Large intestine (tissue), 3 donors: Measurements from ENCODE around the gene HLA-DMB. TPM values are rescaled to one million over a fixed set of nuclear protein-coding genes. Genes with fewer than 3 reads are reported as not detected.

Experiments
- DNase-seq, 2 donors: peaks; one replicate each; pipeline versions ENCODE4 v3.0.0 to v3.0.0-alpha.2; 2013
- H3K27ac ChIP-seq: one replicate; pipeline ENCODE4 v1.5.1; 2013; ENCODE audit warnings: low read length
- H3K27me3 ChIP-seq: 2 replicates; pipeline ENCODE4 v1.6.1; 2013; ENCODE audit warnings: low read length; ENCODE audit not compliant: control insufficient read depth, insufficient read depth
- H3K36me3 ChIP-seq: 2 replicates; pipeline ENCODE4 v1.6.1; 2013; ENCODE audit warnings: low read length; ENCODE audit not compliant: control insufficient read depth, insufficient read depth
- H3K4me1 ChIP-seq: one replicate; pipeline ENCODE4 v1.6.1; 2013; ENCODE audit warnings: low read length; ENCODE audit not compliant: control insufficient read depth, insufficient read depth
- H3K4me3 ChIP-seq: one replicate; pipeline ENCODE4 v1.5.1; 2013; ENCODE audit warnings: low read length
- H3K9me3 ChIP-seq: one replicate; pipeline ENCODE4 v1.6.1; 2013; ENCODE audit warnings: mild to moderate bottlenecking, low read depth, low read length, moderate library complexity; ENCODE audit not compliant: control insufficient read depth
- WGBS: methylation state at CpG from one replicate; pipeline ENCODE4 v1.1.5; 2013; ENCODE audit warnings: low lambda C conversion rate; ENCODE audit not compliant: insufficient coverage; 5-methylcytosine and 5-hydroxymethylcytosine counted together
- polyA plus RNA-seq: library from polyadenylated mRNA; unstranded; fragments of 120-200 nt; gene quantifications from one replicate; pipeline ENCODE4 v1.2.1, GENCODE V29; 2013

Gene HLA-DMB
- polyA plus RNA-seq, 1 donor, result 23.9 TPM

- Histone ChIP-seq H3K27ac (peak overlapping the region; percentile 89), H3K4me1 (peaks cover 20% of the 10 kb centered on the region), H3K4me3 (peak overlapping the region; percentile 95), H3K9me3 (no peaks in the 10 kb centered on the region), H3K27me3 (no peaks in the 10 kb centered on the region), H3K36me3 (peaks cover 40% of the 10 kb centered on the region)
- WGBS, result no CpG with 5 or more reads among the region's 58 CpGs
- DNase-seq, result peak; percentile 100
These were observed 30.9 kb upstream of the HLA-DMB start for GRCh38 chr6:32971581-32972352.

GRCh38 chr6:32971242-32971580, 30.4 kb upstream of the HLA-DMB start:
- Histone ChIP-seq H3K9me3 (no peaks in the 10 kb centered on the region), H3K4me3 (peak overlapping the region; percentile 85), H3K4me1 (peaks cover 14% of the 10 kb centered on the region), H3K36me3 (peaks cover 34% of the 10 kb centered on the region), H3K27ac (peak overlapping the region; percentile 89), H3K27me3 (no peaks in the 10 kb centered on the region)
- no CpG with 5 or more reads among the region's 15 CpGs for WGBS
- no peak for DNase-seq

- H3K27me3 ChIP-seq, result no peaks in the 10 kb centered on the region
- H3K4me1 ChIP-seq, result peaks cover 9% of the 10 kb centered on the region
- peak; percentile 84 to 94 for DNase-seq
- 0% methylated on average over 1 of the region's 43 CpGs for WGBS
- H3K9me3 ChIP-seq, result no peaks in the 10 kb centered on the region
- peak overlapping the region; percentile 85 for H3K4me3 ChIP-seq
- H3K27ac ChIP-seq, result peak overlapping the region; percentile 89
- peaks cover 28% of the 10 kb centered on the region for H3K36me3 ChIP-seq
These were observed 29.8 kb upstream of the HLA-DMB start for GRCh38 chr6:32970413-32971241.

GRCh38 chr6:32969685-32970412, 29.0 kb upstream of the HLA-DMB start:
- WGBS, result no CpG with 5 or more reads among the region's 19 CpGs
- peak overlapping the region; percentile 85 for H3K4me3 ChIP-seq
- peaks cover 21% of the 10 kb centered on the region for H3K36me3 ChIP-seq
- DNase-seq, result peak; percentile 67 to 87
- peak overlapping the region; percentile 89 for H3K27ac ChIP-seq
- H3K9me3 ChIP-seq, result no peaks in the 10 kb centered on the region
- H3K27me3 ChIP-seq, result no peaks in the 10 kb centered on the region
- peaks cover 5% of the 10 kb centered on the region for H3K4me1 ChIP-seq

GRCh38 chr6:32968867-32969684, 28.2 kb upstream of the HLA-DMB start:
- Histone ChIP-seq H3K27me3 (no peaks in the 10 kb centered on the region), H3K27ac (peak overlapping the region; percentile 89), H3K9me3 (no peaks in the 10 kb centered on the region), H3K4me3 (peak overlapping the region; percentile 85), H3K36me3 (peaks cover 13% of the 10 kb centered on the region), H3K4me1 (peaks cover 5% of the 10 kb centered on the region)
- no CpG with 5 or more reads among the region's 40 CpGs for WGBS
- DNase-seq, result peak; percentile 71 to 88

GRCh38 chr6:32968093-32968866, 27.5 kb upstream of the HLA-DMB start, which contains the start of gene BRD2:
Gene BRD2 (plus strand): TSS chr6:32968594. CDS start chr6:32972899, 4,305 bp downstream.
- WGBS, result no CpG with 5 or more reads among the region's 62 CpGs
- H3K36me3 ChIP-seq, result peaks cover 9% of the 10 kb centered on the region
- peak within 1 kb of the TSS; percentile 85 for H3K4me3 ChIP-seq
- no peaks in the 10 kb centered on the region for H3K9me3 ChIP-seq
- H3K27me3 ChIP-seq, result no peaks in the 10 kb centered on the region
- H3K27ac ChIP-seq, result peak within 1 kb of the TSS; percentile 89
- peak; percentile 99 for DNase-seq
- H3K4me1 ChIP-seq, result peaks cover 5% of the 10 kb centered on the region

- Histone ChIP-seq H3K4me1 (peaks cover 5% of the 10 kb centered on the region), H3K36me3 (peaks cover under 1% of the 10 kb centered on the region), H3K4me3 (peak overlapping the region; percentile 85), H3K9me3 (no peaks in the 10 kb centered on the region), H3K27ac (peak overlapping the region; percentile 89), H3K27me3 (no peaks in the 10 kb centered on the region)
- WGBS, result 7% methylated on average over 6 of the region's 16 CpGs
- peak in 1 of 2 donors; percentile 52 for DNase-seq
These were observed 26.6 kb upstream of the HLA-DMB start for GRCh38 chr6:32967151-32968091.

- no peaks in the 10 kb centered on the region for H3K36me3 ChIP-seq
- no peaks in the 10 kb centered on the region for H3K9me3 ChIP-seq
- DNase-seq, result no peak
- H3K4me3 ChIP-seq, result no peak overlapping the region
- WGBS, result 90% methylated on average over 1 of the region's 5 CpGs
- H3K4me1 ChIP-seq, result peaks cover 5% of the 10 kb centered on the region
- H3K27ac ChIP-seq, result no peak overlapping the region
- H3K27me3 ChIP-seq, result no peaks in the 10 kb centered on the region
These were observed 23.9 kb upstream of the HLA-DMB start for GRCh38 chr6:32964776-32965175.
